Fibroblast of the aortic adventitia (primary cell): ENCODE measurements around the gene RFC5. TPM values are rescaled to one million over a fixed set of nuclear protein-coding genes. Genes with fewer than 3 reads are reported as not detected.
A peak's percentile ranks its signal among the peaks of the same experiment; 100 is the strongest.

Source experiments
- DNase-seq: peaks from one replicate; pipeline ENCODE4 v3.0.0-alpha.2; 2010; ENCODE audit warnings: low read depth
- H3K4me3 ChIP-seq: 2 replicates; pipeline ENCODE4 v1.5.1; 2011; ENCODE audit warnings: low read depth, mild to moderate bottlenecking, control low read depth, low read length, moderate library complexity
- CTCF ChIP-seq: IDR thresholded peaks from 2 replicates; pipeline ENCODE4 v1.5.1; 2011; ENCODE audit warnings: mild to moderate bottlenecking, low read length, control low read depth, inconsistent platforms; ENCODE audit not compliant: insufficient read depth
- total RNA-seq: library from RNA; depleted of rRNA; stranded (reverse); fragments of >200 nt; gene quantifications from 2 replicates; pipeline ENCODE4 v1.2.3, GENCODE V29; 2012; ENCODE audit warnings: low replicate concordance

The RFC5 gene
- total RNA-seq, 1 donor: 26.2 TPM

- H3K4me3 ChIP-seq: peak within 1 kb of the TSS; percentile 72
- no peak for TF ChIP-seq CTCF
- peak; percentile 56 for DNase-seq
Measured at GRCh38 chr12:118061011-118061872, 44.7 kb downstream of the RFC5 start, which contains the start of gene WSB2. Gene WSB2 (minus strand): TSS chr12:118061179. CDS start chr12:118061048, 131 bp downstream.

DNA sequence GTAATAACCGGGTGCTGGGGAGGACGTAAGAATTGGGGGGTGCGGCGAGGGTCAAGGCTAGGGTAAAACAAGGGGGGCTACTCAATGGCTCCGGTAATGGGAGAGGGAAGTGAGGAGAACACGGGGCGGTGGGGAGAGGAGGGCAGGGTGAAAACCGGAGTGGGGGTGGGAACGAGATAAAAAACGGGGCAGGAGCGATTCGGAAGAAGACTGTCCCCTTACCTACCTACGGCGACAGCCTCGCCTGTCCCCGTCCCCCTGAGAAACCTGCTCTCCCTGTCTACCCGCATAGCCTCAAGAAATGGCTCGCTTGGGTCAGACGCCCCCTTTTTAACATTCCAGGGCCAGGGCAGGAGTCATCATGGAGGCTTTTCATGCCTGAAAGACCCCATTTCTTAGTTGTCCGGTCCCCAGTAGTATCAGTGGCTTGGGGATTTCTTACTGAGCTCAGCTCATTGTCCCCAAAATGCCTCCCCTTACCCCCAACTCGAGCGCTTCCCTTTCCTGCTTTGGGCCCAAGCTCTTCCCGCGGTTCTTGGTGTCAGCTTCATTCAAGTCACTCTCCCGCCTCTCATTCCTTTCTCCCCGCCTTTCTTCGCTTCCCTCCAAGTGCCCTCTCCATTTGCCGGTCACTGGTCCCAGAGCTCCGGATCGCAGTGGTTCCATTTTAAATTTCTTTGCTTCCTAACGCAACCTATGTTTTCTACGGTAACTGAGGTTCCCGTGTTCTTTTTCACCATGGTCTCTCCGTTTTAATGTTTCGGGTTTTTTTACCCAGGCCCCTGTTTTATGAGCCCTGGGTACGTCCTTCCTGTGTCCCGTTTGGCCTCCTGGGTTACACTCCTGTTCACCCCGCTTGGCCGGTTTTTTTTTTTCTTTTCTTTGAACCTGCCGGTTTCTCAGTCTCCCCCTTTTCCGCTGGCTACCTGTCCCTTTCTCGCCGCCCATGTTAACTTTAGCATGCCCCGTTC is 45.7 kb downstream of the RFC5 start:
- no peak for TF ChIP-seq CTCF
- DNase-seq: peak; percentile 55

GRCh38 chr12:118063576-118064391 is 47.3 kb downstream of the RFC5 start:
- no peak overlapping the region for H3K4me3 ChIP-seq
- DNase-seq: peak; percentile 63
- no peak for TF ChIP-seq CTCF

More for the DNA sequence above, 45.7 kb downstream of the RFC5 start:
- H3K4me3 ChIP-seq: peak overlapping the region; percentile 72

- DNase-seq: no peak
- peak; percentile 35 for TF ChIP-seq CTCF
- no peak overlapping the region for H3K4me3 ChIP-seq
Measured at GRCh38 chr12:118064608-118065007, 48.1 kb downstream of the RFC5 start.

DNA sequence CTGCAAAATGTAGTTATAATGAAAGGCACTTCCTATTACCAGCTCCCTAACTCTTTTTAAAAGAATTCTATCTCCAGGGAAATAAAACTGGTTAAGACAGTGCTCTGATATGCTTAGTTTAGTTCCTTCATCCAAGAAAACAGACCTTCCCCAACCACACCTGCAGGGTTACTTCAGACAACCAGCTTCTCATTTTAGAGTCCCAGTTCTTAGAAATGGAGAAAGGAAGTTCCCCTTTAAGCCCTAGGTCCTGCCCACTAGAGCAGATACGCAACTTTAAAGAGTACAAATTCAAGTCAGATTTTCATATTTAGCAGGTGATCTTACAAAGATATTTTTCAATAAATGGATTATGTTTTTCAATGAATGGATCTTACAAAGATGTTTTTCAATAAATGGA is 48.9 kb downstream of the RFC5 start:
- no peak overlapping the region for H3K4me3 ChIP-seq
- no peak for TF ChIP-seq CTCF
- no peak for DNase-seq

DNA sequence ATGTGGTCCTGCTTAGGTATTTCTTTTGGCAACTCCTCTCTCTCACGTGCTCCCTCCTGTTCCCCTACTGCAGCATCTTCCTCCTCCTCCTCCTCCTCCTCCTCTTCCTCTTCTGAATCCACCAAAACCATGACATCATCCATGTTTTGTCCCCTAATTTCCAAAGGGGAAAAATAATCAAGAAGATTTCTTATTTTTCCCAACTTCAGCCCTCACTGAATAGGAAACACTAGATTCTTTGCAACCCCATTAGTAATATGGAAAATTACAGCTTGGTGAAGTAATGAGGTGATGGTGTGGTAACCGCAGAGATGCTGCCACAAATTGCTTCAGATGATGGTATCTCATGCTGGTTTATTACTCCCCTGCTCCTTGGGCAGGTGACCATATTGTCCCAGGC is 51.9 kb downstream of the RFC5 start:
- H3K4me3 ChIP-seq: no peak overlapping the region
- DNase-seq: no peak
- no peak for TF ChIP-seq CTCF
